Measurements from ENCODE around the gene MADD.

Gene MADD

GRCh38 chr11:47326198-47326597 lies 56.3 kb downstream of the MADD start:
- TF ChIP-seq SIN3A (IDR thresholded peaks at IDR 0.05; ENCODE audit: borderline replicate concordance, insufficient read depth, low read length), result no peak
- no peak for TF ChIP-seq TAF1 (IDR thresholded peaks at IDR 0.05; ENCODE audit: borderline replicate concordance, insufficient read depth, low read length)
- no peak for TF ChIP-seq FOXP2 (optimal IDR thresholded peaks at IDR 0.05; ENCODE audit: borderline replicate concordance, extremely low read depth, extremely low read length, insufficient read depth)
- no peak for TF ChIP-seq POLR2AphosphoS5 (IDR thresholded peaks at IDR 0.05; ENCODE audit: low read depth, low read length)
- TF ChIP-seq REST (IDR thresholded peaks at IDR 0.05; ENCODE audit: insufficient read depth in 1 of 2, low read depth in 2 of 2, low read length in 2 of 2), result no peak

- TF ChIP-seq SIN3A (IDR thresholded peaks at IDR 0.05; ENCODE audit: borderline replicate concordance, insufficient read depth, low read length) (no peak), TAF1 (IDR thresholded peaks at IDR 0.05; ENCODE audit: borderline replicate concordance, insufficient read depth, low read length) (no peak), POLR2AphosphoS5 (IDR thresholded peaks at IDR 0.05; ENCODE audit: low read depth, low read length) (no peak), REST (IDR thresholded peaks at IDR 0.05; ENCODE audit: insufficient read depth in 1 of 2, low read depth in 2 of 2, low read length in 2 of 2) (no peak), FOXP2 (optimal IDR thresholded peaks at IDR 0.05; ENCODE audit: borderline replicate concordance, extremely low read depth, extremely low read length, insufficient read depth) (no peak)
Measured at GRCh38 chr11:47327025-47327424, 57.1 kb downstream of the MADD start.

GRCh38 chr11:47327949-47328348 lies 58.0 kb downstream of the MADD start:
- TF ChIP-seq POLR2AphosphoS5 (IDR thresholded peaks at IDR 0.05; ENCODE audit: low read depth, low read length), result no peak

GRCh38 chr11:47328449-47329390 lies 58.8 kb downstream of the MADD start:
- TF ChIP-seq REST (IDR thresholded peaks at IDR 0.05; ENCODE audit: insufficient read depth in 1 of 2, low read depth in 2 of 2, low read length in 2 of 2) (no peak), POLR2AphosphoS5 (IDR thresholded peaks at IDR 0.05; ENCODE audit: low read depth, low read length) (no peak), TAF1 (IDR thresholded peaks at IDR 0.05; ENCODE audit: borderline replicate concordance, insufficient read depth, low read length) (no peak), FOXP2 (optimal IDR thresholded peaks at IDR 0.05; ENCODE audit: borderline replicate concordance, extremely low read depth, extremely low read length, insufficient read depth) (no peak), SIN3A (IDR thresholded peaks at IDR 0.05; ENCODE audit: borderline replicate concordance, insufficient read depth, low read length) (no peak)

- TF ChIP-seq POLR2AphosphoS5 (IDR thresholded peaks at IDR 0.05; ENCODE audit: low read depth, low read length) (no peak), FOXP2 (optimal IDR thresholded peaks at IDR 0.05; ENCODE audit: borderline replicate concordance, extremely low read depth, extremely low read length, insufficient read depth) (no peak), REST (IDR thresholded peaks at IDR 0.05; ENCODE audit: insufficient read depth in 1 of 2, low read depth in 2 of 2, low read length in 2 of 2) (no peak), TAF1 (IDR thresholded peaks at IDR 0.05; ENCODE audit: borderline replicate concordance, insufficient read depth, low read length) (no peak), SIN3A (IDR thresholded peaks at IDR 0.05; ENCODE audit: borderline replicate concordance, insufficient read depth, low read length) (no peak)
Measured at GRCh38 chr11:47329431-47329986, 59.6 kb downstream of the MADD start.
